Endothelial cell (in vitro differentiated cells): ENCODE results near the gene ANTXR1. TPM values are rescaled to one million over a fixed set of nuclear protein-coding genes. Genes with fewer than 3 reads are reported as not detected.

Source experiments
- DNase-seq: peaks from one replicate; pipeline ENCODE4 v3.0.0; 2021; ENCODE audit warnings: low spot score
- H3K27ac Mint-ChIP-seq: one replicate; pipeline ENCODE4 v1.8.0; 2021; ENCODE audit warnings: mixed read lengths, inconsistent platforms; ENCODE audit not compliant: unreplicated experiment
- H3K27me3 Mint-ChIP-seq: one replicate; pipeline ENCODE4 v1.8.0; 2021; ENCODE audit warnings: mild to moderate bottlenecking, moderate library complexity, mixed read lengths, inconsistent platforms; ENCODE audit not compliant: unreplicated experiment
- H3K36me3 Mint-ChIP-seq: one replicate; pipeline ENCODE4 v1.8.0; 2021; ENCODE audit warnings: mild to moderate bottlenecking, low read depth, mixed read lengths, inconsistent platforms; ENCODE audit not compliant: unreplicated experiment
- H3K4me1 Mint-ChIP-seq: one replicate; pipeline ENCODE4 v1.8.0; 2021; ENCODE audit warnings: mild to moderate bottlenecking, mixed read lengths, inconsistent platforms; ENCODE audit not compliant: unreplicated experiment
- H3K4me3 Mint-ChIP-seq: one replicate; pipeline ENCODE4 v1.8.0; 2021; ENCODE audit warnings: mild to moderate bottlenecking, mixed read lengths, inconsistent platforms; ENCODE audit not compliant: unreplicated experiment
- H3K9me3 Mint-ChIP-seq: one replicate; pipeline ENCODE4 v1.8.0; 2021; ENCODE audit warnings: mixed read lengths, inconsistent platforms; ENCODE audit not compliant: unreplicated experiment
- total RNA-seq: library from RNA; stranded (reverse); fragmentation: NEBNext Ultra II Directional; extraction: Animal tissue kit (Norgen Biotek cat#: 25700); gene quantifications from one replicate; pipeline ENCODE4 v1.2.1, GENCODE V29; 2021; ENCODE audit not compliant: unreplicated experiment
- TF ChIP-seq, protein P1 (sequence below): fragments of 200-600 bp; sonication (generic); IDR thresholded peaks from one replicate; pipeline ENCODE4 v1.5.0; 2021; ENCODE audit warnings: antibody characterized with exemption; ENCODE audit not compliant: unreplicated experiment

ANTXR1 gene
- total RNA-seq, 1 donor from 2014 or later, result 7.5 TPM

DNA sequence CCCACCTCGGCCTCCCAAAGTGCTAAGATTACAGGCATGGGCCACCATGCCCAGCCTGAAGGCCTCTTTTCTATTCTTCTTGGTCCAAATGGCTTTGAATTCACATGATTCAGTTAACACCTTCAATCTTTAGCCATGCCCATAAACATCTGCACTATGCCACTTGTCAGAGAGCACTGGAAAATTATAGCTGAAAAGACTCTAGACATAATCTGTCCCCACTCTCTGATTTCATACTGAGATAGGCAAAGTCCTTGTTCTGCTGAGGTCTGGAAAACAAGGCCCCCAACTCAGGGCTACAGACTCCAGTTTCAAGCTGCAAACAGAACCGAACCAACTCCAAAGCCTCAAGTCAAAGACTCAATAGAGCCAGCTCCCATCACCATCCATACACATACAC is 170.7 kb downstream of the ANTXR1 start:
- H3K4me3 Mint-ChIP-seq, result no peak overlapping the region
- no peak overlapping the region for H3K27ac Mint-ChIP-seq
- no peak for DNase-seq
- no peaks in the 10 kb centered on the region for H3K4me1 Mint-ChIP-seq
- H3K36me3 Mint-ChIP-seq, result peaks cover 4% of the 10 kb centered on the region
- no peaks in the 10 kb centered on the region for H3K9me3 Mint-ChIP-seq
- H3K27me3 Mint-ChIP-seq, result peaks cover 2% of the 10 kb centered on the region
- TF ChIP-seq, protein P1, sequence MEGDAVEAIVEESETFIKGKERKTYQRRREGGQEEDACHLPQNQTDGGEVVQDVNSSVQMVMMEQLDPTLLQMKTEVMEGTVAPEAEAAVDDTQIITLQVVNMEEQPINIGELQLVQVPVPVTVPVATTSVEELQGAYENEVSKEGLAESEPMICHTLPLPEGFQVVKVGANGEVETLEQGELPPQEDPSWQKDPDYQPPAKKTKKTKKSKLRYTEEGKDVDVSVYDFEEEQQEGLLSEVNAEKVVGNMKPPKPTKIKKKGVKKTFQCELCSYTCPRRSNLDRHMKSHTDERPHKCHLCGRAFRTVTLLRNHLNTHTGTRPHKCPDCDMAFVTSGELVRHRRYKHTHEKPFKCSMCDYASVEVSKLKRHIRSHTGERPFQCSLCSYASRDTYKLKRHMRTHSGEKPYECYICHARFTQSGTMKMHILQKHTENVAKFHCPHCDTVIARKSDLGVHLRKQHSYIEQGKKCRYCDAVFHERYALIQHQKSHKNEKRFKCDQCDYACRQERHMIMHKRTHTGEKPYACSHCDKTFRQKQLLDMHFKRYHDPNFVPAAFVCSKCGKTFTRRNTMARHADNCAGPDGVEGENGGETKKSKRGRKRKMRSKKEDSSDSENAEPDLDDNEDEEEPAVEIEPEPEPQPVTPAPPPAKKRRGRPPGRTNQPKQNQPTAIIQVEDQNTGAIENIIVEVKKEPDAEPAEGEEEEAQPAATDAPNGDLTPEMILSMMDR, result no peak

DNA sequence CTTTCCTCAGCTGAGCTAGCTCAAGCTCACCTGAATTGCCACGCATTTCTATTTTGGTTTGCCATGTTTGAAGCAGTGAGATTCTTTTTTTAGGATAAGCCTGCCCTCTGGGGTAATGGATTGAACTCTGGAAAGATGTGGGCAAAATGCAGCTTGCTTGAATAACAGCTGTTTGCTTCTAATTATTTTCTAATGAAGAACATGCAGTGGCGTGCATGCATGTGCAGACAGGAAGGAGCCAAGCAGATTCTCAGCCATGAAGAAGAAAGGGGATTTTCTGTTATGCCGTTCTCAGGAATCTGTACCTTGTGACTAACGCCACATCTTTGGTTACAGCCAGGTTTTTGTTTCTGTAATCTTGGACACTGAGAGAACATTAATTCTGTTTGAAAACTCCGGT is 171.2 kb downstream of the ANTXR1 start:
- no peak overlapping the region for H3K27ac Mint-ChIP-seq

GRCh38 chr2:69185807-69186206 is 172.8 kb downstream of the ANTXR1 start:
- Mint-ChIP-seq H3K27ac (no peak overlapping the region), H3K4me1 (peaks cover 3% of the 10 kb centered on the region), H3K27me3 (peaks cover 3% of the 10 kb centered on the region), H3K4me3 (no peak overlapping the region), H3K9me3 (no peaks in the 10 kb centered on the region), H3K36me3 (peaks cover 2% of the 10 kb centered on the region)
- TF ChIP-seq, protein P1, result no peak
- DNase-seq, result no peak

More for the DNA sequence above, 171.2 kb downstream of the ANTXR1 start:
- H3K36me3 Mint-ChIP-seq, result peaks cover 4% of the 10 kb centered on the region
- H3K27me3 Mint-ChIP-seq, result peaks cover 2% of the 10 kb centered on the region
- DNase-seq, result no peak
- no peaks in the 10 kb centered on the region for H3K9me3 Mint-ChIP-seq
- no peak overlapping the region for H3K4me3 Mint-ChIP-seq
- TF ChIP-seq, protein P1, result no peak
- H3K4me1 Mint-ChIP-seq, result no peaks in the 10 kb centered on the region

DNA sequence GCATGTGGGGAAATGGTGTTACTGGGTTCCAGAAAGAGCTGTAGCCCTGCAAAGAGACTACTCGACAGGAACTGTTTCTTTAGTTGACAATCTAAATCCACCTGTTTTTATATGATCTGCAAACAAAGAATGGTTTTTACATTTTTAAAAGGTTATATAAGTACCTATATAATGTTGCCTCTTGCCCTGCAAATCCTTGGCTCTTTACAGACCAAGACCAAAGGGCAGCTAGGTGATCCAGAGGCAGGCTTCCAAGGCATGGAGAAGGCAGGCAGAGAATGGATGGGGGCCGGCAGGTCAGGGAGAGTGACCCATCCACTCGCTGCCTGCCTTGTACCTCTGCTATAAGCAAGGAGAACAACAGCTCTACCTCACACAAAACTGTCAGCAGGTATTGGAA is 173.6 kb downstream of the ANTXR1 start:
- H3K27ac Mint-ChIP-seq, result no peak overlapping the region
- no peaks in the 10 kb centered on the region for H3K36me3 Mint-ChIP-seq
- no peaks in the 10 kb centered on the region for H3K9me3 Mint-ChIP-seq
- H3K4me1 Mint-ChIP-seq, result peaks cover 6% of the 10 kb centered on the region
- TF ChIP-seq, protein P1, result no peak
- no peak overlapping the region for H3K4me3 Mint-ChIP-seq
- DNase-seq, result no peak
- peaks cover 2% of the 10 kb centered on the region for H3K27me3 Mint-ChIP-seq

DNA sequence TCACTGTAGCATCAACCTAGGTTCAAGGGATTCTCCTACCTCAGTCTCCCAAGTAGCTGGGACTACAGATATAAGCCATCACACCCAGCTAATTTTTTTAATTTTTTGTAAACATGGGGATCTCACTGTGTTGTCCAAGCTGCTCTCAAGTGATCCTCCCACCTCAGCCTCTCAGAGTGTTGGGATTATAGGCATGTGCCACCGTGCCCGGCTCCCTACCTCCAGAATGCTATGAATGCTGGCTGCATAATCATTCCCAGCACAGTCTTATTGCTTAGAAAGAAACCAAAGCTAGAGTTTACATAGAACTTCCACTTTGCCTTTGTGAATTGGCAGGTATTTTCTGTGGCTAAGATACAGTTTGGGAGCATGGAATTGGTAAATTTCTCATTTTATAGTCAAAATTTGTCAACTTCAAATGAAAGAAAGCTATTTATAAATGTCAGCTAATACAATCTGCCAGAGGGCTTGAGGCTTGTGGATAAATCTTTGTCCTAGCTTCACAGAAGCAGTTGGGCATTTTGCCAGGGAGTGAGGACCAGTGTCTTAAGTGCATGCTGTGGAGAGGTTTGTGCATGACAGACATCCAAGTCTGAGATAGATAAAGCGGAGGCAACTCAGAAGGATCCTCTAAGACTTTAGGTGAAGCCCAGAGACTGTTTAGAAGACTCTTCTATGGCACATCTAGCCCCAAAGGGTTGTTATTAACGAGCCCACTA is 175.4 kb downstream of the ANTXR1 start:
- no peak overlapping the region for H3K27ac Mint-ChIP-seq

More for the DNA sequence above, 175.4 kb downstream of the ANTXR1 start:
- Mint-ChIP-seq H3K4me1 (peaks cover 6% of the 10 kb centered on the region), H3K9me3 (no peaks in the 10 kb centered on the region), H3K27me3 (peaks cover 2% of the 10 kb centered on the region), H3K36me3 (no peaks in the 10 kb centered on the region), H3K4me3 (no peak overlapping the region)
- TF ChIP-seq, protein P1, result no peak
- no peak for DNase-seq
